ENCODE data around the gene SEMA3E. TPM values are rescaled to one million over a fixed set of nuclear protein-coding genes. Genes with fewer than 3 reads are reported as not detected.

SEMA3E gene
- polyA plus RNA-seq, 1 of the 3 experiments (the other 2 are of a cell fraction), result under 0.01 TPM

DNA sequence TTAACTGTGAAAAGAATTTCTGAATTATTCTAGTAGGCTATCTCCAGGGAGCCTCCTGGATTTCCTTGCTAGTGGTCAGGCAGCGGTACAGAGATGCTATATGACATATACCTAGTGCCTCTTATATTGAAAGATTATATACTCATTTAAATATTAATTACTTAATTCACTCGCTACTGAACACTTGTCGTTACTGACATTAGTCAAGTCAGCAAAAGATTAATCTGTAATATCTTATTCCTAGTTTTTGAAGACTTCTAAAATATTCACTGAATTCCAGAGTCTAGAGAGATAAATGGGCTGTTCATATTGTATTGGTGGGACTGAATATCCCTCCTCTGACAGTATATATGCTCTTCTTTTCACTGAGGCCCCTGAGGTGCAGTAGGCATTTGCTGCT lies 2.9 kb downstream of the SEMA3E start:
- WGBS (ENCODE audit: low lambda C conversion rate), result 92% methylated on average over 3 of the region's 3 CpGs
- Histone ChIP-seq H3K4me2 (no peak overlapping the region), H2AFZ (ENCODE audit: low read depth) (no peak overlapping the region), H3K79me2 (ENCODE audit: insufficient read depth) (no peaks in the 10 kb centered on the region), H3K9me2 (no peaks in the 10 kb centered on the region), H3K9ac (no peak overlapping the region), H3K4me3 (ENCODE audit: low read depth in 2 of 2, low read length in 1 of 2) (no peak overlapping the region), H3F3A (replicated peaks; ENCODE audit: insufficient read depth) (no peaks in the 10 kb centered on the region), H4K20me1 (ENCODE audit: insufficient read depth) (no peaks in the 10 kb centered on the region), H3K27ac (ENCODE audit: low read depth in 2 of 2, low read length in 1 of 2) (no peak overlapping the region), H3K36me3 (replicated peaks in 1 of 2; ENCODE audit: control insufficient read depth in 1 of 2, insufficient read depth in 2 of 2, low read length in 1 of 2) (no peaks in the 10 kb centered on the region), H3K4me1 (ENCODE audit: control insufficient read depth in 1 of 2, insufficient read depth in 2 of 2, low read depth in 1 of 2, low read length in 1 of 2) (peaks cover 0 to 6% of the 10 kb centered on the region in 2 experiments; a peak in 2 of 4 replicates), H3K9me3 (no peaks in the 10 kb centered on the region), H3K27me3 (ENCODE audit: insufficient read depth) (no peaks in the 10 kb centered on the region)
- ChIA-PET POLR2A (no interaction called here), CTCF (interaction anchor here (1.3 to 1.9 kb wide), 3 partner anchors 10 to 266 kb away, joined by 3 to 11 read pairs (median 3); no protein-coding TSS in a partner anchor)
- TF ChIP-seq MXI1 (IDR thresholded peaks at IDR 0.05; ENCODE audit: low read depth, low read length) (no peak), CHD2 (IDR thresholded peaks at IDR 0.05; ENCODE audit: low read length, partially characterized antibody) (no peak), MEF2A (IDR thresholded peaks at IDR 0.05; ENCODE audit: borderline replicate concordance, low read depth) (no peak), CTCF (IDR thresholded peaks at IDR 0.05) (no peak), RAD21 (IDR thresholded peaks at IDR 0.05; ENCODE audit: low read length) (no peak), POLR2AphosphoS5 (IDR thresholded peaks at IDR 0.05; ENCODE audit: low read depth, low read length) (no peak), EP300 (IDR thresholded peaks at IDR 0.05; ENCODE audit: borderline replicate concordance in 1 of 2, low read depth in 1 of 2, low read length in 1 of 2) (no peak), GATA2 (CRISPR knock-in tag; IDR thresholded peaks at IDR 0.05) (no peak)
- TF ChIP-seq, protein P1, sequence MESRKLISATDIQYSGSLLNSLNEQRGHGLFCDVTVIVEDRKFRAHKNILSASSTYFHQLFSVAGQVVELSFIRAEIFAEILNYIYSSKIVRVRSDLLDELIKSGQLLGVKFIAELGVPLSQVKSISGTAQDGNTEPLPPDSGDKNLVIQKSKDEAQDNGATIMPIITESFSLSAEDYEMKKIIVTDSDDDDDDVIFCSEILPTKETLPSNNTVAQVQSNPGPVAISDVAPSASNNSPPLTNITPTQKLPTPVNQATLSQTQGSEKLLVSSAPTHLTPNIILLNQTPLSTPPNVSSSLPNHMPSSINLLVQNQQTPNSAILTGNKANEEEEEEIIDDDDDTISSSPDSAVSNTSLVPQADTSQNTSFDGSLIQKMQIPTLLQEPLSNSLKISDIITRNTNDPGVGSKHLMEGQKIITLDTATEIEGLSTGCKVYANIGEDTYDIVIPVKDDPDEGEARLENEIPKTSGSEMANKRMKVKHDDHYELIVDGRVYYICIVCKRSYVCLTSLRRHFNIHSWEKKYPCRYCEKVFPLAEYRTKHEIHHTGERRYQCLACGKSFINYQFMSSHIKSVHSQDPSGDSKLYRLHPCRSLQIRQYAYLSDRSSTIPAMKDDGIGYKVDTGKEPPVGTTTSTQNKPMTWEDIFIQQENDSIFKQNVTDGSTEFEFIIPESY (IDR thresholded peaks at IDR 0.05; ENCODE audit: borderline replicate concordance, low read depth), result no peak
- no peak for DNase-seq

GRCh38 chr7:83643739-83644138 lies 5.2 kb downstream of the SEMA3E start:
- H3F3A ChIP-seq (replicated peaks; ENCODE audit: insufficient read depth), result no peaks in the 10 kb centered on the region
- H3K4me1 ChIP-seq (ENCODE audit: control insufficient read depth in 1 of 2, insufficient read depth in 2 of 2, low read depth in 1 of 2, low read length in 1 of 2), result peaks cover 0 to 3% of the 10 kb centered on the region in 2 experiments; a peak in 2 of 4 replicates
- H3K79me2 ChIP-seq (ENCODE audit: insufficient read depth), result no peaks in the 10 kb centered on the region
- ChIA-PET POLR2A (no interaction called here), CTCF (interaction anchor here (1.1 to 1.4 kb wide), 2 partner anchors 12 to 14 kb away, joined by 3 to 6 read pairs; no protein-coding TSS in a partner anchor)
- H3K4me2 ChIP-seq, result no peak overlapping the region
- no peaks in the 10 kb centered on the region for H3K27me3 ChIP-seq (ENCODE audit: insufficient read depth)
- H3K36me3 ChIP-seq (replicated peaks in 1 of 2; ENCODE audit: control insufficient read depth in 1 of 2, insufficient read depth in 2 of 2, low read length in 1 of 2), result no peaks in the 10 kb centered on the region
- H4K20me1 ChIP-seq (ENCODE audit: insufficient read depth), result no peaks in the 10 kb centered on the region
- H3K4me3 ChIP-seq (ENCODE audit: low read depth in 2 of 2, low read length in 1 of 2), result no peak overlapping the region
- H2AFZ ChIP-seq (ENCODE audit: low read depth), result no peak overlapping the region
- DNase-seq, result no peak
- TF ChIP-seq POLR2AphosphoS5 (IDR thresholded peaks at IDR 0.05; ENCODE audit: low read depth, low read length) (no peak), EP300 (IDR thresholded peaks at IDR 0.05; ENCODE audit: borderline replicate concordance in 1 of 2, low read depth in 1 of 2, low read length in 1 of 2) (no peak)
- no peaks in the 10 kb centered on the region for H3K9me2 ChIP-seq
- H3K9ac ChIP-seq, result no peak overlapping the region
- H3K27ac ChIP-seq (ENCODE audit: low read depth in 2 of 2, low read length in 1 of 2), result no peak overlapping the region
- no peaks in the 10 kb centered on the region for H3K9me3 ChIP-seq

All from SK-N-SH (cell line).